Sigmoid colon (tissue), 4 donors: Measurements from ENCODE around the gene LEO1.

ENCODE experiments used
- EP300 ChIP-seq, 4 donors: sonication (generic); formaldehyde crosslinking; IDR thresholded peaks; one replicate each; pipeline ENCODE4 v1.6.1; 2017; ENCODE audit warnings: antibody characterized with exemption in 4 of 4
- POLR2A ChIP-seq, 2 donors: fragments of 450-650 bp; IDR thresholded peaks; one replicate each; pipeline ENCODE4 v1.6.1; 2016; ENCODE audit warnings: antibody characterized with exemption in 2 of 2, mild to moderate bottlenecking in 2 of 2, moderate library complexity in 2 of 2
- TF ChIP-seq, protein P1 (sequence below), 4 experiments: fragments of 450-650 bp in 3 of 4; fragments of 200-600 bp in 1 of 4; IDR thresholded peaks; one replicate each; pipeline ENCODE4 v1.5.1; 2016 to 2019; ENCODE audit warnings: antibody characterized with exemption in 4 of 4, mild to moderate bottlenecking in 3 of 4, moderate library complexity in 2 of 4

- TF ChIP-seq POLR2A (IDR thresholded peaks at IDR 0.05) (no peak), EP300 (IDR thresholded peaks at IDR 0.05) (no peak)
- TF ChIP-seq, protein P1, sequence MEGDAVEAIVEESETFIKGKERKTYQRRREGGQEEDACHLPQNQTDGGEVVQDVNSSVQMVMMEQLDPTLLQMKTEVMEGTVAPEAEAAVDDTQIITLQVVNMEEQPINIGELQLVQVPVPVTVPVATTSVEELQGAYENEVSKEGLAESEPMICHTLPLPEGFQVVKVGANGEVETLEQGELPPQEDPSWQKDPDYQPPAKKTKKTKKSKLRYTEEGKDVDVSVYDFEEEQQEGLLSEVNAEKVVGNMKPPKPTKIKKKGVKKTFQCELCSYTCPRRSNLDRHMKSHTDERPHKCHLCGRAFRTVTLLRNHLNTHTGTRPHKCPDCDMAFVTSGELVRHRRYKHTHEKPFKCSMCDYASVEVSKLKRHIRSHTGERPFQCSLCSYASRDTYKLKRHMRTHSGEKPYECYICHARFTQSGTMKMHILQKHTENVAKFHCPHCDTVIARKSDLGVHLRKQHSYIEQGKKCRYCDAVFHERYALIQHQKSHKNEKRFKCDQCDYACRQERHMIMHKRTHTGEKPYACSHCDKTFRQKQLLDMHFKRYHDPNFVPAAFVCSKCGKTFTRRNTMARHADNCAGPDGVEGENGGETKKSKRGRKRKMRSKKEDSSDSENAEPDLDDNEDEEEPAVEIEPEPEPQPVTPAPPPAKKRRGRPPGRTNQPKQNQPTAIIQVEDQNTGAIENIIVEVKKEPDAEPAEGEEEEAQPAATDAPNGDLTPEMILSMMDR (IDR thresholded peaks at IDR 0.05): no peak
These were observed 33.2 kb upstream of the LEO1 start for GRCh38 chr15:52004806-52005205.
